ENCODE measurements around the gene HIGD1A. TPM values are rescaled to one million over a fixed set of nuclear protein-coding genes. Genes with fewer than 3 reads are reported as not detected.

The HIGD1A gene
- polyA plus RNA-seq, 1 of the 3 experiments (the other 2 are of a cell fraction), result 72.1 TPM

DNA sequence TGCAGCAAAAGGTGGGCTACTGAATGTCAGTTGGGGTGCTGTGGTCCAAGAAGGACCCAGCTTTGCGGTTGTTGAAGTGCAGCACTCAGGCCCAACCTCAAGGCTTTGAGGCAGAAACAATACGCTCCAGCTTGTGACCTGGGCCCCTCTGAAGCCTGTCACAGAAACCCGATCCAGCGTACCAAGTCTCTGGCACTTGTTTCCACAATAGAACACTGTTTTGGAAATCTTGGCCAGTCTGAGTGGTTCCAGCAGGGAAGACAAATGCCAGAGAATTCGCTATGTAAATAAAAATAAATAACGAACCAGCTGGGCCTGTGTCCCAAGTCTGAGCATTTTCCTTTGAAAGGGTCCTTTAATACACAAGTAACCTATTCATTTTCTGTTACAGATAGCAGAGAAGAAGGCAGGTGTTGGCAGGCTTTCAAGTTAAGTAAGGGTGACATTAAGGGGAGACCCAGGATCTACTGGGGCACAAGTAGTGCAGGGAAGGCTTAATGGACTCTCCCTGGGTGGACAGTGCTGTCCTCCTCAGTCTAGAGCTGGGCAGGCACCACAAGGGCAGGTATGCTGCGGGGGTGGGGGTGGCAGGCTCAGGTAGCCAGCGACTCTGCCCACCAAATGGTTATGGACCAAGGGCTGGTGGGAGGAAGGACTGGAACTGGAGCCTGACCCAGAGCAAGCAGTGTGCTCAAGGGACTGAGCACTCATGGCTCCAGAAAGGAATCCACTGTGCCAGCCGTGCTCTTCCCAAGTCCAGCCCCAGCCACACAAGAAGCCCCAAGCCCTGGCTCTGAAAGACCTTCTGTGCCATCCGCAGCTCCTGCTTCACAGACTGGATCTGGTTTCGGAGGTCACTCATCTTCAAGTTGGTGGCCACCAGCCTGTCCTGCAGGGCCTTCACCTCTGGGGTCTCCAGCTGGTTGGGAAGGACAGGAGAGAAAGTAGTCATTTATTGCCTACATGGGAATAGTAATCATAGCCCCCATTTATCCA lies 57.5 kb downstream of the HIGD1A start:
- Histone ChIP-seq H3K9ac (no peak overlapping the region), H3K9me3 (no peaks in the 10 kb centered on the region), H3K27ac (ENCODE audit: low read depth in 2 of 2, low read length in 1 of 2) (no peak overlapping the region), H3K4me2 (no peak overlapping the region), H3K4me3 (ENCODE audit: low read depth in 2 of 2, low read length in 1 of 2) (no peak overlapping the region), H3F3A (replicated peaks; ENCODE audit: insufficient read depth) (no peaks in the 10 kb centered on the region), H2AFZ (ENCODE audit: low read depth) (no peak overlapping the region), H3K4me1 (ENCODE audit: control insufficient read depth in 1 of 2, insufficient read depth in 2 of 2, low read depth in 1 of 2, low read length in 1 of 2) (no peaks in the 10 kb centered on the region), H3K79me2 (ENCODE audit: insufficient read depth) (no peaks in the 10 kb centered on the region), H4K20me1 (ENCODE audit: insufficient read depth) (no peaks in the 10 kb centered on the region), H3K27me3 (ENCODE audit: insufficient read depth) (no peaks in the 10 kb centered on the region), H3K36me3 (replicated peaks in 1 of 2; ENCODE audit: control insufficient read depth in 1 of 2, insufficient read depth in 2 of 2, low read length in 1 of 2) (no peaks in the 10 kb centered on the region), H3K9me2 (no peaks in the 10 kb centered on the region)
- DNase-seq, result no peak
- POLR2A ChIA-PET, result no interaction called here
- WGBS (ENCODE audit: low lambda C conversion rate), result 65% methylated on average over 9 of the region's 11 CpGs
- CTCF ChIA-PET, result interaction anchor here (0.6 to 11.4 kb wide), 9 partner anchors 9 to 146 kb away, joined by 3 to 92 read pairs (median 4); partner anchors contain the start of gene NKTR
- TF ChIP-seq, protein P1, sequence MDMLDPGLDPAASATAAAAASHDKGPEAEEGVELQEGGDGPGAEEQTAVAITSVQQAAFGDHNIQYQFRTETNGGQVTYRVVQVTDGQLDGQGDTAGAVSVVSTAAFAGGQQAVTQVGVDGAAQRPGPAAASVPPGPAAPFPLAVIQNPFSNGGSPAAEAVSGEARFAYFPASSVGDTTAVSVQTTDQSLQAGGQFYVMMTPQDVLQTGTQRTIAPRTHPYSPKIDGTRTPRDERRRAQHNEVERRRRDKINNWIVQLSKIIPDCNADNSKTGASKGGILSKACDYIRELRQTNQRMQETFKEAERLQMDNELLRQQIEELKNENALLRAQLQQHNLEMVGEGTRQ (IDR thresholded peaks at IDR 0.05; ENCODE audit: borderline replicate concordance, low read depth, low read length), result no peak
- TF ChIP-seq RCOR1 (IDR thresholded peaks at IDR 0.05; ENCODE audit: low read length), result no peak
- TF ChIP-seq, protein P2, sequence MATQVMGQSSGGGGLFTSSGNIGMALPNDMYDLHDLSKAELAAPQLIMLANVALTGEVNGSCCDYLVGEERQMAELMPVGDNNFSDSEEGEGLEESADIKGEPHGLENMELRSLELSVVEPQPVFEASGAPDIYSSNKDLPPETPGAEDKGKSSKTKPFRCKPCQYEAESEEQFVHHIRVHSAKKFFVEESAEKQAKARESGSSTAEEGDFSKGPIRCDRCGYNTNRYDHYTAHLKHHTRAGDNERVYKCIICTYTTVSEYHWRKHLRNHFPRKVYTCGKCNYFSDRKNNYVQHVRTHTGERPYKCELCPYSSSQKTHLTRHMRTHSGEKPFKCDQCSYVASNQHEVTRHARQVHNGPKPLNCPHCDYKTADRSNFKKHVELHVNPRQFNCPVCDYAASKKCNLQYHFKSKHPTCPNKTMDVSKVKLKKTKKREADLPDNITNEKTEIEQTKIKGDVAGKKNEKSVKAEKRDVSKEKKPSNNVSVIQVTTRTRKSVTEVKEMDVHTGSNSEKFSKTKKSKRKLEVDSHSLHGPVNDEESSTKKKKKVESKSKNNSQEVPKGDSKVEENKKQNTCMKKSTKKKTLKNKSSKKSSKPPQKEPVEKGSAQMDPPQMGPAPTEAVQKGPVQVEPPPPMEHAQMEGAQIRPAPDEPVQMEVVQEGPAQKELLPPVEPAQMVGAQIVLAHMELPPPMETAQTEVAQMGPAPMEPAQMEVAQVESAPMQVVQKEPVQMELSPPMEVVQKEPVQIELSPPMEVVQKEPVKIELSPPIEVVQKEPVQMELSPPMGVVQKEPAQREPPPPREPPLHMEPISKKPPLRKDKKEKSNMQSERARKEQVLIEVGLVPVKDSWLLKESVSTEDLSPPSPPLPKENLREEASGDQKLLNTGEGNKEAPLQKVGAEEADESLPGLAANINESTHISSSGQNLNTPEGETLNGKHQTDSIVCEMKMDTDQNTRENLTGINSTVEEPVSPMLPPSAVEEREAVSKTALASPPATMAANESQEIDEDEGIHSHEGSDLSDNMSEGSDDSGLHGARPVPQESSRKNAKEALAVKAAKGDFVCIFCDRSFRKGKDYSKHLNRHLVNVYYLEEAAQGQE (IDR thresholded peaks at IDR 0.05; ENCODE audit: low read depth, low read length), result no peak
- TF ChIP-seq, protein P3, sequence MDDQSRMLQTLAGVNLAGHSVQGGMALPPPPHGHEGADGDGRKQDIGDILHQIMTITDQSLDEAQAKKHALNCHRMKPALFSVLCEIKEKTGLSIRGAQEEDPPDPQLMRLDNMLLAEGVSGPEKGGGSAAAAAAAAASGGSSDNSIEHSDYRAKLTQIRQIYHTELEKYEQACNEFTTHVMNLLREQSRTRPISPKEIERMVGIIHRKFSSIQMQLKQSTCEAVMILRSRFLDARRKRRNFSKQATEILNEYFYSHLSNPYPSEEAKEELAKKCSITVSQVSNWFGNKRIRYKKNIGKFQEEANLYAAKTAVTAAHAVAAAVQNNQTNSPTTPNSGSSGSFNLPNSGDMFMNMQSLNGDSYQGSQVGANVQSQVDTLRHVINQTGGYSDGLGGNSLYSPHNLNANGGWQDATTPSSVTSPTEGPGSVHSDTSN (IDR thresholded peaks at IDR 0.05), result no peak
- no peak for TF ChIP-seq CTCF (IDR thresholded peaks at IDR 0.05)
- no peak for TF ChIP-seq POLR2AphosphoS5 (IDR thresholded peaks at IDR 0.05; ENCODE audit: low read depth, low read length)
- TF ChIP-seq JUND (IDR thresholded peaks at IDR 0.05), result no peak
- TF ChIP-seq, protein P4, sequence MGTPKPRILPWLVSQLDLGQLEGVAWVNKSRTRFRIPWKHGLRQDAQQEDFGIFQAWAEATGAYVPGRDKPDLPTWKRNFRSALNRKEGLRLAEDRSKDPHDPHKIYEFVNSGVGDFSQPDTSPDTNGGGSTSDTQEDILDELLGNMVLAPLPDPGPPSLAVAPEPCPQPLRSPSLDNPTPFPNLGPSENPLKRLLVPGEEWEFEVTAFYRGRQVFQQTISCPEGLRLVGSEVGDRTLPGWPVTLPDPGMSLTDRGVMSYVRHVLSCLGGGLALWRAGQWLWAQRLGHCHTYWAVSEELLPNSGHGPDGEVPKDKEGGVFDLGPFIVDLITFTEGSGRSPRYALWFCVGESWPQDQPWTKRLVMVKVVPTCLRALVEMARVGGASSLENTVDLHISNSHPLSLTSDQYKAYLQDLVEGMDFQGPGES (IDR thresholded peaks at IDR 0.05; ENCODE audit: low read depth, low read length), result no peak
- TF ChIP-seq GATA2 (CRISPR knock-in tag; IDR thresholded peaks at IDR 0.05), result no peak
- no peak for TF ChIP-seq SIN3A (IDR thresholded peaks at IDR 0.05; ENCODE audit: borderline replicate concordance, low read depth, low read length)
- no peak for TF ChIP-seq MXI1 (IDR thresholded peaks at IDR 0.05; ENCODE audit: low read depth, low read length)
- TF ChIP-seq USF1 (IDR thresholded peaks at IDR 0.05; ENCODE audit: borderline replicate concordance, low read depth), result no peak
- no peak for TF ChIP-seq ELF1 (IDR thresholded peaks at IDR 0.05)

Data from SK-N-SH (cell line).